Measurements from ENCODE around the gene KLC1. TPM values are rescaled to one million over a fixed set of nuclear protein-coding genes. Genes with fewer than 3 reads are reported as not detected.
"Not testable (repeated sequence)": the region's sequence is repeated elsewhere in the genome, so short reads cannot be mapped to it uniquely, and the experiment has no call there.

The KLC1 gene
- total RNA-seq, 2 donors from 2014 or later, result 199 to 292 TPM

DNA sequence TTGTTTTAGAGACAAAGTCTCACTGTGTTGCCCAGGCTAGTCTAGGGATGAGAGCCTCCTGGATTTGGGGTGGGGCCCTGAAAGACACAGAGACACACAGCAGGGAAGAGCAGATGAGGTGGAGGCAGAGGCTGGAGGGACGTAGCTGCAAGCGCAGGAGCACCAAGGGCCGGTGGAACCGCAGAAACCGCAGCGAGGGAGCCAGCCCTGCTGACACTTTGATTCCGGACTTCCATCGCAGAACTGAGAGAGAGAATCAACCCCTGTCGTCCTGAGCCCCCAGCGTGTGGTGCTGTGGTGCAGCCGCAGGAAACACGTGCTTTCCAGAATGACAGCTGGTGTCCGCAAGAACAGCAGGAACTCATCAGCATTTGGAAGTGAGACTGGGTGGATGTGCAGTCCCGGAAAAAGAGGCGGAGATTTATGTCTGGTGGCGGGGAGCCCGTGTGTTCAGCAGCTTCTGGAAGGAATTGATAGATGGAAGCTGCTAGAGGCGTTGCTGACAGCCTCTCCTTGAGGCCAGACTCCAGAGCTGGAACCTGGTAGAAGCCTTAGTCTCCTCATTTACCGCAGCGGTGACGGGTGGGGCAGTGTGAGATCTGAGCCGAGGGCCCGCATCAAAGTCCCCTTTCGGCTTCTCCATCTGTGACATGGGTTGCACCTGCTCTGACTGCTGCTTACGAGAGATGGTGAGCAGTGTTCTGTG lies 21.9 kb upstream of the KLC1 start:
- Histone ChIP-seq H3K27ac (no peak overlapping the region), H3K9me3 (peaks cover 0 to 7% (median 0%) of the 10 kb centered on the region in 3 donors), H3K4me3 (no peak overlapping the region), H3K27me3 (no peaks in the 10 kb centered on the region), H3K36me3 (replicated peaks in 1 of 2; ENCODE audit: insufficient read depth in 1 of 2, low read depth in 2 of 2) (no peaks in the 10 kb centered on the region), H3K4me1 (peaks cover 14% of the 10 kb centered on the region)
- ATAC-seq, result peak; percentile 62
- intact Hi-C loops (cut with DNase I), result no loop called here
- 9 to 12% methylated on average over 10 to 25 of the region's 25 CpGs for WGBS, 2 donors
- TF ChIP-seq, protein P1, sequence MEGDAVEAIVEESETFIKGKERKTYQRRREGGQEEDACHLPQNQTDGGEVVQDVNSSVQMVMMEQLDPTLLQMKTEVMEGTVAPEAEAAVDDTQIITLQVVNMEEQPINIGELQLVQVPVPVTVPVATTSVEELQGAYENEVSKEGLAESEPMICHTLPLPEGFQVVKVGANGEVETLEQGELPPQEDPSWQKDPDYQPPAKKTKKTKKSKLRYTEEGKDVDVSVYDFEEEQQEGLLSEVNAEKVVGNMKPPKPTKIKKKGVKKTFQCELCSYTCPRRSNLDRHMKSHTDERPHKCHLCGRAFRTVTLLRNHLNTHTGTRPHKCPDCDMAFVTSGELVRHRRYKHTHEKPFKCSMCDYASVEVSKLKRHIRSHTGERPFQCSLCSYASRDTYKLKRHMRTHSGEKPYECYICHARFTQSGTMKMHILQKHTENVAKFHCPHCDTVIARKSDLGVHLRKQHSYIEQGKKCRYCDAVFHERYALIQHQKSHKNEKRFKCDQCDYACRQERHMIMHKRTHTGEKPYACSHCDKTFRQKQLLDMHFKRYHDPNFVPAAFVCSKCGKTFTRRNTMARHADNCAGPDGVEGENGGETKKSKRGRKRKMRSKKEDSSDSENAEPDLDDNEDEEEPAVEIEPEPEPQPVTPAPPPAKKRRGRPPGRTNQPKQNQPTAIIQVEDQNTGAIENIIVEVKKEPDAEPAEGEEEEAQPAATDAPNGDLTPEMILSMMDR (IDR thresholded peaks at IDR 0.05), result no peak
- TF ChIP-seq POLR2A (IDR thresholded peaks at IDR 0.05), result no peak
- DNase-seq, result peak; percentile 24 to 72 (median 48)

DNA sequence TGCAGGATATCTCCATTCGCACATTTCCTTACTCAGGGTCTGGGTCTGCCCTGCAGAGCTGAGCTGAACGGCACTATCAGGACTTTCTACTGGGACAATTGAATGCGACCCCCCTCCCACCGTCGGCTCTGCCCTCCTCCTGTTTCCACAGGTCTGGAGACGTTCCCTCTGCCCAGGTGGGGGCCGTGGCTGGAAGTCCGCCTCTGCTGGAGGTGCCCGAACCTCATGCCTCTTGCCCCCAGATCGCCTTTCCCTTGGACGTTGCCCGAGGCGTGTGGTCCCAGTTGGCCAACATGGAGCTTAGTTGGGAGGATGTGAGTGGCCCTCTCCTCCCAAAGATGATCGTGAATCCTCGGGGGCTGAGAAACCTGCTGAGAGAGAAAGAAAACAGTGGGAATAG lies 21.2 kb upstream of the KLC1 start:
- WGBS, 2 donors, result 29 to 38% methylated on average over 6 to 15 of the region's 15 CpGs

DNA sequence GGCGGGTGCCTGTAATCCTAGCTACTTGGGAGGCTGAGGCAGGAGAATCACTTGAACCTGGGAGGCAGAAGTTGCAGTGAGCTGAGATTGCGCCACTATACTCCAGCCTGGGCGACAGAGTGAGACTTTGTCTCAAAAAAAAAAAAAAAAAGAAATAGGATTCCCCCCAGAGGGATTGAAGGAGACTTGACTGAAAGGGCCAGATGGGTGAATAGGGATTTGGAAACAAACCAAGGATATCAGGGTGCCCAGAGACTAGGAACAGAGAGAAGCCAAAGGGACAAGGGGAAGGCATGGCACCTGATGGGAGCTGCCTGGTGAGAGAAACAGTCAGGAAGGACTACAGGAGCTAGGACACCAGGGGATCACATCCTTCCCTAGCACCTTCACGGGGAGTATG lies 19.9 kb upstream of the KLC1 start:
- peaks cover 14% of the 10 kb centered on the region for H3K4me1 ChIP-seq
- H3K27me3 ChIP-seq; H3K36me3 ChIP-seq (replicated peaks in 1 of 2; ENCODE audit: insufficient read depth in 1 of 2, low read depth in 2 of 2); DNase-seq; H3K27ac ChIP-seq; H3K4me3 ChIP-seq; H3K9me3 ChIP-seq; intact Hi-C loops (cut with DNase I); ATAC-seq: not testable (repeated sequence)
- WGBS, 2 donors, result 84 to 94% methylated on average over 4 of the region's 4 CpGs

More for the DNA sequence above, 21.2 kb upstream of the KLC1 start:
- Histone ChIP-seq H3K4me1 (peaks cover 14% of the 10 kb centered on the region), H3K27ac (no peak overlapping the region), H3K27me3 (no peaks in the 10 kb centered on the region), H3K9me3 (peaks cover 0 to 7% (median 0%) of the 10 kb centered on the region in 3 donors), H3K4me3 (no peak overlapping the region), H3K36me3 (replicated peaks in 1 of 2; ENCODE audit: insufficient read depth in 1 of 2, low read depth in 2 of 2) (no peaks in the 10 kb centered on the region)
- ATAC-seq (no peak), DNase-seq (no peak)
- no peak for TF ChIP-seq POLR2A (IDR thresholded peaks at IDR 0.05)
- TF ChIP-seq, protein P1 (IDR thresholded peaks at IDR 0.05), result no peak
- intact Hi-C loops (cut with DNase I), result no loop called here

DNA sequence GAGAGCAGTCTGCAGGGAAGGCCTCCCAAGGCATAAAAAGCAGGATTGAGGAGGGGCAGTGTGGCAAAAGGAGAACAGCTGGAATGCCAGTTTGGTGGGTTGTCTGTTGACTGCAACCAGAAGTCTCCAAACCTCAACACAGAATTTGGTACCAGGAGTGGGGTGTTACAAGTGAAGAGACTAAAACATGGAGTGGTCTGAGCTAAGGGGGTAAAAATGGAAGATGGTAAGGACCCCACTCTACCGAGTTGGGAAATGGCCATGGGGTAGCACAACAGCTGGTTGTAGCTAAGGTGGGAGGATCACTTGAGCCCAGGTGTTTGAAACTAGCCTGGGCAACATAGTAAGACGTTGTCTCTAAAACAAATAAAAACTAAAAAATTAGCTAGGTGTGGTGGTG lies 17.8 kb upstream of the KLC1 start:
- Histone ChIP-seq H3K4me3 (no peak overlapping the region), H3K27me3 (no peaks in the 10 kb centered on the region), H3K4me1 (peaks cover 14% of the 10 kb centered on the region), H3K36me3 (replicated peaks in 1 of 2; ENCODE audit: insufficient read depth in 1 of 2, low read depth in 2 of 2) (no peaks in the 10 kb centered on the region), H3K9me3 (peaks cover 0 to 7% (median 0%) of the 10 kb centered on the region in 3 donors), H3K27ac (no peak overlapping the region)
- no peak for TF ChIP-seq POLR2A (IDR thresholded peaks at IDR 0.05)
- TF ChIP-seq, protein P1 (IDR thresholded peaks at IDR 0.05), result no peak
- DNase-seq (no peak), ATAC-seq (no peak)
- WGBS, 2 donors, result 85 to 94% methylated on average over 2 of the region's 2 CpGs
- intact Hi-C loops (cut with DNase I), result no loop called here

DNA sequence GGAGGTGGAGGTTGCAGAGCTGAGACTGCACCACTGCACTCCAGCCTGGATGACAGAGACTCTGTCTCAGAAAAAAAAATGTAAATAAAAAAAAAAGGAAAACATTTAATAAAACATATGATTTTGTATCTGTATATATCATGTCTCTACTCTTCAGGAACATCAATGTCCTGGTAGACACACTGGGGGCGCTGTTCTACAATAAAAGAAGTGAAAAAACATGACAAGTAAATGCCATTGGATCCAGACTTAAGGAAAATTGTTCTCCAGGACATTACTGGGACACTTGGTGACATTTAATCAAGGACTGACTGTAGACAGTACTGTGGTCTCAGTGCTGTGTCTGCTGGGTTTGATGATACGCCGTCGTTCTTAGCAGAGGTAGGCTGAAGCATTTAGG lies 15.5 kb upstream of the KLC1 start:
- peaks cover 0 to 7% (median 0%) of the 10 kb centered on the region in 3 donors for H3K9me3 ChIP-seq
- H3K4me1 ChIP-seq, result no peaks in the 10 kb centered on the region
- WGBS, 2 donors, result 94 to 97% methylated on average over 4 of the region's 4 CpGs
- no peak overlapping the region for H3K4me3 ChIP-seq
- no peaks in the 10 kb centered on the region for H3K36me3 ChIP-seq (replicated peaks in 1 of 2; ENCODE audit: insufficient read depth in 1 of 2, low read depth in 2 of 2)
- no peak overlapping the region for H3K27ac ChIP-seq
- TF ChIP-seq, protein P1 (IDR thresholded peaks at IDR 0.05), result peak in 3 of 7 experiments; percentile 9 to 27 (median 12)
- TF ChIP-seq POLR2A (IDR thresholded peaks at IDR 0.05), result no peak
- intact Hi-C loops (cut with DNase I), result no loop called here
- ATAC-seq (no peak), DNase-seq (no peak)
- no peaks in the 10 kb centered on the region for H3K27me3 ChIP-seq
